CD4-positive, alpha-beta T cell (primary cell): ENCODE results near the gene LYL1. TPM values are rescaled to one million over a fixed set of nuclear protein-coding genes. Genes with fewer than 3 reads are reported as not detected.

Experiments
- ATAC-seq: fragments of 200-7000 bp; cut with Tn5 transposase; one replicate; pipeline ENCODE4 v1.10.0; 2022; ENCODE audit warnings: mild to moderate bottlenecking; ENCODE audit not compliant: poor library complexity
- CTCF ChIA-PET: fragments of 350-600 bp; sonication (Branson Sonifier 250); formaldehyde crosslinking; loops from one replicate; lab custom pipeline; 2021; ENCODE audit warnings: antibody characterized with exemption, inconsistent platforms; lab: Charles Lee
- POLR2A ChIA-PET: fragments of 350-600 bp; sonication (Branson Sonifier 250); formaldehyde crosslinking; loops from one replicate; lab custom pipeline; 2021; ENCODE audit warnings: antibody characterized with exemption, inconsistent platforms; lab: Charles Lee
- DNase-seq, 14 experiments: peaks; one replicate each; pipeline ENCODE4 v3.0.0-alpha.2; 2013 to 2020; ENCODE audit warnings: mixed read lengths in 2 of 14
- H3K27ac ChIP-seq, 2 donors: one replicate each; pipeline versions ENCODE4 v1.5.1 to v1.7.0; 2013; ENCODE audit warnings: low read length in 2 of 2, low read depth in 1 of 2, mild to moderate bottlenecking in 1 of 2
- H3K27me3 ChIP-seq, 2 experiments: 1 replicate in 1 of 2; 2 replicates in 1 of 2; pipeline versions ENCODE4 v1.6.1 to v1.7.0; 2013; ENCODE audit warnings: low read length in 2 of 2, control low read depth in 1 of 2, mild to moderate bottlenecking in 1 of 2, moderate library complexity in 1 of 2; ENCODE audit not compliant: insufficient read depth in 2 of 2, control insufficient read depth in 1 of 2
- H3K36me3 ChIP-seq: one replicate; pipeline ENCODE4 v1.6.1; 2013; ENCODE audit warnings: low read length, control low read depth; ENCODE audit not compliant: insufficient read depth
- H3K4me1 ChIP-seq: one replicate; pipeline ENCODE4 v1.6.1; 2013; ENCODE audit warnings: low read length, control low read depth; ENCODE audit not compliant: insufficient read depth
- H3K4me3 ChIP-seq: one replicate; pipeline ENCODE4 v1.5.1; 2013; ENCODE audit warnings: mild to moderate bottlenecking, low read length, moderate library complexity
- H3K9me3 ChIP-seq, 2 experiments: 1 replicate in 1 of 2; 2 replicates in 1 of 2; pipeline versions ENCODE4 v1.6.1 to v1.7.0; 2013; ENCODE audit warnings: low read length in 2 of 2, mild to moderate bottlenecking in 2 of 2, control low read depth in 1 of 2, moderate library complexity in 1 of 2; ENCODE audit not compliant: control insufficient read depth in 1 of 2, insufficient read depth in 1 of 2
- H3K27ac Mint-ChIP-seq: one replicate; pipeline ENCODE4 v1.8.0; 2020; ENCODE audit warnings: mixed read lengths
- H3K27me3 Mint-ChIP-seq: one replicate; pipeline ENCODE4 v1.8.0; 2021; ENCODE audit warnings: mixed read lengths
- H3K36me3 Mint-ChIP-seq: one replicate; pipeline ENCODE4 v1.8.0; 2021; ENCODE audit warnings: low read depth, mixed read lengths
- H3K4me1 Mint-ChIP-seq: one replicate; pipeline ENCODE4 v1.8.0; 2021; ENCODE audit warnings: low read depth, mixed read lengths
- H3K4me3 Mint-ChIP-seq: one replicate; pipeline ENCODE4 v1.8.0; 2020; ENCODE audit warnings: mild to moderate bottlenecking, mixed read lengths
- H3K9me3 Mint-ChIP-seq: one replicate; pipeline ENCODE4 v1.8.0; 2020; ENCODE audit warnings: mixed read lengths
- CTCF ChIP-seq: fragments of 200-600 bp; IDR thresholded peaks from one replicate; pipeline ENCODE4 v1.8.0; 2022; ENCODE audit warnings: antibody characterized with exemption, mild to moderate bottlenecking
- intact Hi-C, 2 experiments: fragments of 100-400 bp; cut with DNase I in 1 of 2; cut with micrococcal nuclease in 1 of 2; formaldehyde crosslinking; loops; one replicate each; pipeline versions ENCODE4 v1.15.1 to v1.9.0; 2023 to 2025; cut with DNase I, micrococcal nuclease
- total RNA-seq, 174 experiments: library from RNA in 2 of 174; stranded (reverse) in 2 of 174; gene quantifications; one replicate each; pipeline ENCODE4 v1.2.3 and lab custom pipeline; 2021 to 2026

Gene LYL1
- total RNA-seq, 2 experiments from 2014 or later, result 1.9 to 2.1 TPM

DNA sequence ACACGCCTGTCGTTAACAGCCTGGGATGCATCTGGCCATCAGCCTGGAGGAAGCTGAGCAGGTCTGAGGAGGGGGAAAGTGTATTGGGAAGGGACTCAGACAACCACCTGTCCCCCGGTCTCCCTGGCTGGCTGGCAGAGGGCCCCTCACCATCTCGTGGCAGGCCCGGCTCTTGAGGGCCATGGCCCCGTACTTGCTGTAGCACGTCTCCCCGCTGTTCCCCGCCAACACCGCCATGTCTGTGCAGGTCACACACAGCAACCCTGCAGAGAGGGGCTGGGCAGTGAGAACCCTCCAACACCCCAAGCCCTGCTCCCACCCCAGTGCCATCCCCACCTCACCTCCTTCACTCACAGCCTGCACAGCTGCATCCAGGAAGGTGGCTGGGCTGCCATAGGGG lies 9.9 kb upstream of the LYL1 start:
- CTCF ChIA-PET, result no interaction called here
- Mint-ChIP-seq H3K9me3 (no peaks in the 10 kb centered on the region), H3K27me3 (no peaks in the 10 kb centered on the region), H3K27ac (no peak overlapping the region), H3K4me1 (peaks cover 21% of the 10 kb centered on the region), H3K4me3 (peak overlapping the region; percentile 42), H3K36me3 (peaks cover 34% of the 10 kb centered on the region)
- ATAC-seq (no peak), DNase-seq (no peak)
- POLR2A ChIA-PET, result no interaction called here
- Histone ChIP-seq H3K4me3 (no peak overlapping the region), H3K27me3 (no peaks in the 10 kb centered on the region), H3K4me1 (peaks cover 22% of the 10 kb centered on the region), H3K9me3 (no peaks in the 10 kb centered on the region), H3K36me3 (peaks cover 28% of the 10 kb centered on the region), H3K27ac (no peak overlapping the region)
- no peak for TF ChIP-seq CTCF
- intact Hi-C loops, result loop anchor here in 1 of 2 experiments (10.0 kb wide), 1 partner anchor 662 kb away; the partner anchor contains the start of gene C19orf53

GRCh38 chr19:13110099-13110610 lies 7.5 kb upstream of the LYL1 start:
- Mint-ChIP-seq H3K36me3 (peaks cover 25% of the 10 kb centered on the region), H3K4me3 (no peak overlapping the region), H3K9me3 (no peaks in the 10 kb centered on the region), H3K27me3 (no peaks in the 10 kb centered on the region), H3K4me1 (peaks cover 4% of the 10 kb centered on the region), H3K27ac (no peak overlapping the region)
- no peaks in the 10 kb centered on the region for H3K9me3 ChIP-seq
- ChIA-PET POLR2A (no interaction called here), CTCF (no interaction called here)
- H3K4me3 ChIP-seq, result no peak overlapping the region
- H3K4me1 ChIP-seq, result peaks cover 12% of the 10 kb centered on the region
- DNase-seq, result no peak
- no peaks in the 10 kb centered on the region for H3K27me3 ChIP-seq
- no peak for TF ChIP-seq CTCF
- peaks cover 32% of the 10 kb centered on the region for H3K36me3 ChIP-seq
- no peak overlapping the region for H3K27ac ChIP-seq
- no peak for ATAC-seq
- intact Hi-C loops, result loop anchor here in 1 of 2 experiments (10.0 kb wide), 1 partner anchor 665 kb away; the partner anchor contains the start of gene C19orf53

GRCh38 chr19:13109361-13110098 lies 6.9 kb upstream of the LYL1 start:
- Histone ChIP-seq H3K4me1 (peaks cover 17% of the 10 kb centered on the region), H3K27ac (no peak overlapping the region), H3K9me3 (no peaks in the 10 kb centered on the region), H3K27me3 (no peaks in the 10 kb centered on the region), H3K4me3 (no peak overlapping the region), H3K36me3 (peaks cover 32% of the 10 kb centered on the region)
- Mint-ChIP-seq H3K36me3 (peaks cover 30% of the 10 kb centered on the region), H3K27ac (no peak overlapping the region), H3K9me3 (no peaks in the 10 kb centered on the region), H3K27me3 (no peaks in the 10 kb centered on the region), H3K4me1 (peaks cover 3% of the 10 kb centered on the region), H3K4me3 (no peak overlapping the region)
- intact Hi-C loops, result loop anchor here in 1 of 2 experiments (10.0 kb wide), 1 partner anchor 665 kb away; the partner anchor contains the start of gene C19orf53
- ATAC-seq (no peak), DNase-seq (no peak)
- no peak for TF ChIP-seq CTCF
- POLR2A ChIA-PET, result no interaction called here
- CTCF ChIA-PET, result no interaction called here
